HCT116 (cell line): ENCODE measurements around the gene KLRF2. TPM values are rescaled to one million over a fixed set of nuclear protein-coding genes. Genes with fewer than 3 reads are reported as not detected.

ENCODE experiments used
- total RNA-seq: library from RNA; stranded (reverse); gene quantifications from one replicate; pipeline ENCODE4 v1.2.1, GENCODE V29; 2021; ENCODE audit not compliant: unreplicated experiment

Gene KLRF2
- total RNA-seq, 1 experiment from 2014 or later = not detected

Other genes starting within 250 kb of the KLRF2 start
- gene CLEC2D, start 211.8 kb upstream of the KLRF2 start, total RNA-seq = 1.9 TPM
- gene CLECL1, start 148.4 kb upstream of the KLRF2 start, total RNA-seq = not detected
- not detected for gene CD69, start 120.6 kb upstream of the KLRF2 start, total RNA-seq
- not detected for gene KLRF1, start 54.0 kb upstream of the KLRF2 start, total RNA-seq
- gene CLEC2B, start 12.1 kb upstream of the KLRF2 start, total RNA-seq = not detected
- not detected for gene CLEC2A, start 50.9 kb downstream of the KLRF2 start, total RNA-seq
- gene CLEC12A, start 89.9 kb downstream of the KLRF2 start, total RNA-seq = not detected
- gene CLEC1B, start 117.6 kb downstream of the KLRF2 start, total RNA-seq = not detected
- gene CLEC12B, start 129.1 kb downstream of the KLRF2 start, total RNA-seq = not detected
- not detected for gene CLEC9A, start 149.2 kb downstream of the KLRF2 start, total RNA-seq
- not detected for gene CLEC1A, start 217.5 kb downstream of the KLRF2 start, total RNA-seq
- not detected for gene CLEC7A, start 248.7 kb downstream of the KLRF2 start, total RNA-seq